B cell (primary cell): ENCODE data around the gene TCHHL1.

Source experiments
- EZH2 ChIP-seq: IDR thresholded peaks from 2 replicates; pipeline ENCODE4 v1.6.1; 2012; ENCODE audit warnings: borderline replicate concordance, low read depth, mild to moderate bottlenecking, moderate library complexity, low read length; ENCODE audit not compliant: insufficient read depth, poor library complexity, severe bottlenecking
- TF ChIP-seq, protein P1 (sequence below): fragments of 200-600 bp; IDR thresholded peaks from one replicate; pipeline ENCODE4 v1.8.0; 2022; ENCODE audit warnings: antibody characterized with exemption, mild to moderate bottlenecking

- TF ChIP-seq, protein P1, sequence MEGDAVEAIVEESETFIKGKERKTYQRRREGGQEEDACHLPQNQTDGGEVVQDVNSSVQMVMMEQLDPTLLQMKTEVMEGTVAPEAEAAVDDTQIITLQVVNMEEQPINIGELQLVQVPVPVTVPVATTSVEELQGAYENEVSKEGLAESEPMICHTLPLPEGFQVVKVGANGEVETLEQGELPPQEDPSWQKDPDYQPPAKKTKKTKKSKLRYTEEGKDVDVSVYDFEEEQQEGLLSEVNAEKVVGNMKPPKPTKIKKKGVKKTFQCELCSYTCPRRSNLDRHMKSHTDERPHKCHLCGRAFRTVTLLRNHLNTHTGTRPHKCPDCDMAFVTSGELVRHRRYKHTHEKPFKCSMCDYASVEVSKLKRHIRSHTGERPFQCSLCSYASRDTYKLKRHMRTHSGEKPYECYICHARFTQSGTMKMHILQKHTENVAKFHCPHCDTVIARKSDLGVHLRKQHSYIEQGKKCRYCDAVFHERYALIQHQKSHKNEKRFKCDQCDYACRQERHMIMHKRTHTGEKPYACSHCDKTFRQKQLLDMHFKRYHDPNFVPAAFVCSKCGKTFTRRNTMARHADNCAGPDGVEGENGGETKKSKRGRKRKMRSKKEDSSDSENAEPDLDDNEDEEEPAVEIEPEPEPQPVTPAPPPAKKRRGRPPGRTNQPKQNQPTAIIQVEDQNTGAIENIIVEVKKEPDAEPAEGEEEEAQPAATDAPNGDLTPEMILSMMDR = no peak
- no peak for TF ChIP-seq EZH2
Observed at GRCh38 chr1:152104854-152105253, 16.0 kb upstream of the TCHHL1 start.
